ENCODE measurements around the gene PPIB. TPM values are rescaled to one million over a fixed set of nuclear protein-coding genes. Genes with fewer than 3 reads are reported as not detected.
A peak's percentile ranks its signal among the peaks of the same experiment; 100 is the strongest.

Gene PPIB
- total RNA-seq, 1 donor = 811 TPM

- DNase-seq (ENCODE audit: low read depth) = no peak
- peak within 1 kb of the TSS; percentile 57 for H3K4me3 ChIP-seq (ENCODE audit: low read depth, low read length)
- no peak for TF ChIP-seq CTCF (IDR thresholded peaks at IDR 0.05; ENCODE audit: insufficient read depth, low read length)
Observed at GRCh38 chr15:64151727-64152506, 10.9 kb downstream of the PPIB start, which contains the start of gene SNX22. TSS of gene SNX22 (plus strand) at chr15:64151731. CDS start at chr15:64151776, 45 bp downstream.

- no peak for TF ChIP-seq CTCF (IDR thresholded peaks at IDR 0.05; ENCODE audit: insufficient read depth, low read length)
- DNase-seq (ENCODE audit: low read depth) = no peak
- no peak overlapping the region for H3K4me3 ChIP-seq (ENCODE audit: low read depth, low read length)
Observed at GRCh38 chr15:64149893-64150578, 12.8 kb downstream of the PPIB start.

GRCh38 chr15:64149424-64149823 lies 13.4 kb downstream of the PPIB start:
- no peak overlapping the region for H3K4me3 ChIP-seq (ENCODE audit: low read depth, low read length)
- peak; percentile 6 for TF ChIP-seq CTCF (IDR thresholded peaks at IDR 0.05; ENCODE audit: insufficient read depth, low read length)
- DNase-seq (ENCODE audit: low read depth) = no peak

GRCh38 chr15:64148581-64148980 lies 14.2 kb downstream of the PPIB start:
- TF ChIP-seq CTCF (IDR thresholded peaks at IDR 0.05; ENCODE audit: insufficient read depth, low read length) = no peak
- H3K4me3 ChIP-seq (ENCODE audit: low read depth, low read length) = no peak overlapping the region
- DNase-seq (ENCODE audit: low read depth) = no peak

GRCh38 chr15:64148168-64148567 lies 14.7 kb downstream of the PPIB start:
- no peak for TF ChIP-seq CTCF (IDR thresholded peaks at IDR 0.05; ENCODE audit: insufficient read depth, low read length)
- DNase-seq (ENCODE audit: low read depth) = no peak
- H3K4me3 ChIP-seq (ENCODE audit: low read depth, low read length) = no peak overlapping the region

GRCh38 chr15:64146885-64147681 lies 15.7 kb downstream of the PPIB start:
- no peak for TF ChIP-seq CTCF (IDR thresholded peaks at IDR 0.05; ENCODE audit: insufficient read depth, low read length)
- no peak for DNase-seq (ENCODE audit: low read depth)
- no peak overlapping the region for H3K4me3 ChIP-seq (ENCODE audit: low read depth, low read length)
